Kidney epithelial cell (primary cell): ENCODE measurements around the gene C19orf33. TPM values are rescaled to one million over a fixed set of nuclear protein-coding genes. Genes with fewer than 3 reads are reported as not detected.

Source experiments
- DNase-seq: peaks from one replicate; pipeline ENCODE4 v3.0.0-alpha.2; 2010; ENCODE audit warnings: low read depth
- H3K27me3 ChIP-seq: 2 replicates; pipeline ENCODE4 v1.6.0; 2011; ENCODE audit warnings: low read length; ENCODE audit not compliant: control insufficient read depth, insufficient read depth
- H3K36me3 ChIP-seq: 2 replicates; pipeline ENCODE4 v1.5.1; 2011; ENCODE audit warnings: low read length; ENCODE audit not compliant: control insufficient read depth, insufficient read depth
- H3K4me3 ChIP-seq: 2 replicates; pipeline ENCODE4 v1.5.1; 2011; ENCODE audit warnings: low read depth, mild to moderate bottlenecking, control low read depth, low read length
- CTCF ChIP-seq: IDR thresholded peaks from 2 replicates; pipeline ENCODE4 v1.5.1; 2011; ENCODE audit warnings: mild to moderate bottlenecking, moderate library complexity, low read length, control low read depth, inconsistent platforms; ENCODE audit not compliant: insufficient read depth, poor library complexity, severe bottlenecking
- total RNA-seq: library from RNA; depleted of rRNA; stranded (reverse); fragments of >200 nt; gene quantifications from 2 replicates; pipeline ENCODE4 v1.2.3, GENCODE V29; 2015

Gene C19orf33
- total RNA-seq, 1 donor from 2014 or later = 300 TPM

GRCh38 chr19:38277969-38278680, 25.9 kb upstream of the C19orf33 start:
- DNase-seq = no peak
- Histone ChIP-seq H3K27me3 (no peaks in the 10 kb centered on the region), H3K36me3 (no peaks in the 10 kb centered on the region), H3K4me3 (no peak overlapping the region)
- no peak for TF ChIP-seq CTCF

DNA sequence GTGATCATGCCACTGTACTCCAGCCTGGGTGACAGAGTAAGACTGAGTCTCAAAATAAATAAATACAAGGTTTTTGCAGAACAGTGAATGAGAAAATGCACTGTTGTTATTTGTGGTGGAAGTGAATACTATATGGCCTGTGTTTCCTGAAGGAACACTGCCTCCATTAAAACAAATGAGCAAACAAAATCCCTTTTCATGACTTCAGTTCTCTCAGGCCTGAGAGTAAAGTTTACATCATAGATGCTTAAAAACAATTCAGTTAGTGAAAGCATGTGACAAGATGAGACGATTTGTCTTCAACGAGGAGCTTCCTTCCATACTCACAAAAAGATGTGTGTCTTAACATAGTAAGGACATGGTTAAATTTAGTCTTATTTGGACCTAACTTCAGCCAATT, 25.3 kb upstream of the C19orf33 start:
- Histone ChIP-seq H3K36me3 (no peaks in the 10 kb centered on the region), H3K27me3 (no peaks in the 10 kb centered on the region), H3K4me3 (no peak overlapping the region)
- no peak for TF ChIP-seq CTCF
- DNase-seq = no peak

- peaks cover 1% of the 10 kb centered on the region for H3K36me3 ChIP-seq
- no peak for DNase-seq
Observed at GRCh38 chr19:38280030-38280921, 23.8 kb upstream of the C19orf33 start.

DNA sequence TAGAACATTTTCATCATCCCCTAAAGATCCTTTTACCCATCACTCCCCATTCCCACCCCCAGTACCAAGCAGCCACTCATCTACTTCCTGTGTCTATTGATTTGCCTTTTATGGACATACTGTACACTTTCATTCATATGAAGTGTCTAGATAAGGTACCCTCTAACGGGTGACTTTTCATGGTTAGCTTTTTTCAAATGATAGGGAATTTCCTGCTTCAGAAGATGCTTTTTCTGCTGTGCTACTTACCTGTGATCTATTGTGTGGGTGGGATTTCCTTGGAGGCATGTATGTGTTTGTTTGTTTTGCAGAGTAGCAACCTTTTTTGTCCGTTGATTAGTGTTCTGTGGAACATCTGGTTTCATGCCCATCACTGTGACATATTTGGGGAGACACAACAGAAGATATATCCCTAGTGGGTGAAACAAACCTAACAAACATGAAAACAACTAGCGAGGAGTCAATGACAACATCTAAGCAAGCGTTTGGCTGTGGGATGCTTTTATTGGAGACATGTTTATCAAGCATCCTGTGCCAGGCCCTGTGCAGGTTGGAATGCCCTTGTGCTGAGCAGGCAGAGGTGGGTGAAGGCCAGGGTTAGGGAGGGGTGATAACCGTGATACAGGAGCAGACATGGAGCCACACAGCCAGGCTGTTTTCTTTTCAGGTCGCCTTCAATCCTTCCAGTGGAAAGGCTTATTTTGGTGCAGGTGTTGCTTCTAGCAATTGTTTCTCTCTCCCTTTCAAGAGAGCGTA, 22.1 kb upstream of the C19orf33 start:
- peaks cover 1% of the 10 kb centered on the region for H3K36me3 ChIP-seq
- H3K27me3 ChIP-seq = no peaks in the 10 kb centered on the region
- TF ChIP-seq CTCF = no peak
- H3K4me3 ChIP-seq = no peak overlapping the region
- DNase-seq = no peak

More at GRCh38 chr19:38280030-38280921, 23.8 kb upstream of the C19orf33 start:
- no peak for TF ChIP-seq CTCF
- Histone ChIP-seq H3K4me3 (no peak overlapping the region), H3K27me3 (no peaks in the 10 kb centered on the region)

DNA sequence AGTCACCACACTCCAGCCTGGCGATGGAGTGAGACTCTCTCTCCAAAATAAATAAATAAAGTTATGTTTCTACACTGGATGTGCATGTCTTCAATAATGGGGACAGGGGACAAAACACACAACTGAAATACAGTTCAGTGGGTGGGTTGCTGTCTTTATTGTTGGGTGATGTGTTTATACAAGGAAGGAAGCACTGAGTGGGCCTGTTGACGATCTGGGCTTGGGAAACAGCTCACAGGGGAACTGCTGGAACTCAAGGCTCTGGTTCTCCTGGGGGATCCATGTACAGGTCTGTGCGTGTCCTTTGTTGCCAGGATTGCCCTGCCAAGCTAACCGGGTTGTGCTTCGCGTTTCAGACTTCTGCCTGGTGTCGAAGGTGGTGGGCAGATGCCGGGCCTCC, 20.8 kb upstream of the C19orf33 start:
- DNase-seq = no peak
- Histone ChIP-seq H3K27me3 (no peaks in the 10 kb centered on the region), H3K36me3 (peaks cover 1% of the 10 kb centered on the region), H3K4me3 (no peak overlapping the region)
- no peak for TF ChIP-seq CTCF
